Measurements from ENCODE around the gene EGLN2. TPM values are rescaled to one million over a fixed set of nuclear protein-coding genes. Genes with fewer than 3 reads are reported as not detected.
"Not testable (repeated sequence)": the region's sequence is repeated elsewhere in the genome, so short reads cannot be mapped to it uniquely, and the experiment has no call there.

Gene EGLN2
- total RNA-seq, 1 donor from 2014 or later: 78.9 TPM

GRCh38 chr19:40777937-40778705, 20.9 kb upstream of the EGLN2 start, which contains the start of gene RAB4B:
Gene RAB4B, plus strand, starts transcription at chr19:40778247. Its CDS starts 129 bp downstream, at chr19:40778376.
- H3K4me3 ChIP-seq (ENCODE audit: low read depth, low read length): peak within 1 kb of the TSS; percentile 76
- no peak for TF ChIP-seq CTCF (conservative IDR thresholded peaks at IDR 0.05; ENCODE audit: low read depth, low read length)
- peak; percentile 89 for DNase-seq (ENCODE audit: low read depth)

GRCh38 chr19:40778706-40779284, 20.2 kb upstream of the EGLN2 start:
- no peak for TF ChIP-seq CTCF (conservative IDR thresholded peaks at IDR 0.05; ENCODE audit: low read depth, low read length)
- peak; percentile 16 for DNase-seq (ENCODE audit: low read depth)

GRCh38 chr19:40780582-40780981, 18.4 kb upstream of the EGLN2 start:
- no peak for TF ChIP-seq CTCF (conservative IDR thresholded peaks at IDR 0.05; ENCODE audit: low read depth, low read length)
- no peak overlapping the region for H3K4me3 ChIP-seq (ENCODE audit: low read depth, low read length)
- no peak for DNase-seq (ENCODE audit: low read depth)

More at GRCh38 chr19:40778706-40779284, 20.2 kb upstream of the EGLN2 start:
- H3K4me3 ChIP-seq (ENCODE audit: low read depth, low read length): peak overlapping the region; percentile 76

GRCh38 chr19:40781140-40781539, 17.9 kb upstream of the EGLN2 start:
- no peak for DNase-seq (ENCODE audit: low read depth)
- H3K4me3 ChIP-seq (ENCODE audit: low read depth, low read length): no peak overlapping the region
- no peak for TF ChIP-seq CTCF (conservative IDR thresholded peaks at IDR 0.05; ENCODE audit: low read depth, low read length)

GRCh38 chr19:40783711-40784110, 15.3 kb upstream of the EGLN2 start:
- no peak for DNase-seq (ENCODE audit: low read depth)
- TF ChIP-seq CTCF (conservative IDR thresholded peaks at IDR 0.05; ENCODE audit: low read depth, low read length): no peak

GRCh38 chr19:40784146-40784545, 14.8 kb upstream of the EGLN2 start:
- not testable (repeated sequence) for H3K4me3 ChIP-seq (ENCODE audit: low read depth, low read length); DNase-seq (ENCODE audit: low read depth)

More at GRCh38 chr19:40783711-40784110, 15.3 kb upstream of the EGLN2 start:
- no peak overlapping the region for H3K4me3 ChIP-seq (ENCODE audit: low read depth, low read length)

GRCh38 chr19:40785526-40785925, 13.5 kb upstream of the EGLN2 start:
- no peak for TF ChIP-seq CTCF (conservative IDR thresholded peaks at IDR 0.05; ENCODE audit: low read depth, low read length)
- no peak overlapping the region for H3K4me3 ChIP-seq (ENCODE audit: low read depth, low read length)
- DNase-seq (ENCODE audit: low read depth): no peak
